ENCODE data around the gene TNS3.
"Not testable (repeated sequence)": the region's sequence is repeated elsewhere in the genome, so short reads cannot be mapped to it uniquely, and the experiment has no call there.

- not testable (repeated sequence) for TF ChIP-seq CTCF (IDR thresholded peaks at IDR 0.05 in 8 of 11, conservative IDR thresholded peaks at IDR 0.05 in 3 of 11); POLR2A (IDR thresholded peaks at IDR 0.05)
Observed at GRCh38 chr7:47262160-47262559, 319.8 kb downstream of the TNS3 start.

All from spleen (tissue), 7 donors.